GM12873 (cell line): ENCODE results near the gene PDZD11.

Experiments used
- TF ChIP-seq, protein P1 (sequence below): IDR thresholded peaks from 2 replicates; pipeline ENCODE4 v1.5.1; 2012; ENCODE audit warnings: low read depth, mild to moderate bottlenecking, moderate library complexity, low read length, control low read depth; ENCODE audit not compliant: insufficient read depth; ENCODE audit errors: missing control alignments

Gene PDZD11

DNA sequence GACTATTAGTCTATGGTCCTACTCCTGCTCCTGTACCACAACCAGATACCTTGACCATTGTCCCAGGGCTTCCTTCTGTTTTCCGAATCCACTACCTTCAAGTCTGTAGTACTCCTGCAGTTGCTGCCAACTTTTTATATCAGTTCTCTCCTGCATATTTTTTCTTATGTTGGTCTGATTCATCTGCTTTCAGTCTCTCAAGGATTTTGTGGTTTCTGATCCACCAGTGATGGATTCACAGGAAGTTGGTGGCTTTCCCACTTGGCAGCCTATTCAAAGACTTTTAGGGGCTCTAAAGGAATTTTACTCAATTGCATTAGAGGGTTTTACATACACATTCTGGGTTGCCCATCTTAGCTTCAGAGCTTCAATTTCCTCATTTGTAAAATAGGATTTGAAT, 23.8 kb upstream of the PDZD11 start:
- TF ChIP-seq, protein P1, sequence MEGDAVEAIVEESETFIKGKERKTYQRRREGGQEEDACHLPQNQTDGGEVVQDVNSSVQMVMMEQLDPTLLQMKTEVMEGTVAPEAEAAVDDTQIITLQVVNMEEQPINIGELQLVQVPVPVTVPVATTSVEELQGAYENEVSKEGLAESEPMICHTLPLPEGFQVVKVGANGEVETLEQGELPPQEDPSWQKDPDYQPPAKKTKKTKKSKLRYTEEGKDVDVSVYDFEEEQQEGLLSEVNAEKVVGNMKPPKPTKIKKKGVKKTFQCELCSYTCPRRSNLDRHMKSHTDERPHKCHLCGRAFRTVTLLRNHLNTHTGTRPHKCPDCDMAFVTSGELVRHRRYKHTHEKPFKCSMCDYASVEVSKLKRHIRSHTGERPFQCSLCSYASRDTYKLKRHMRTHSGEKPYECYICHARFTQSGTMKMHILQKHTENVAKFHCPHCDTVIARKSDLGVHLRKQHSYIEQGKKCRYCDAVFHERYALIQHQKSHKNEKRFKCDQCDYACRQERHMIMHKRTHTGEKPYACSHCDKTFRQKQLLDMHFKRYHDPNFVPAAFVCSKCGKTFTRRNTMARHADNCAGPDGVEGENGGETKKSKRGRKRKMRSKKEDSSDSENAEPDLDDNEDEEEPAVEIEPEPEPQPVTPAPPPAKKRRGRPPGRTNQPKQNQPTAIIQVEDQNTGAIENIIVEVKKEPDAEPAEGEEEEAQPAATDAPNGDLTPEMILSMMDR = no peak

GRCh38 chrX:70301716-70302115, 12.0 kb upstream of the PDZD11 start:
- TF ChIP-seq, protein P1 = no peak

DNA sequence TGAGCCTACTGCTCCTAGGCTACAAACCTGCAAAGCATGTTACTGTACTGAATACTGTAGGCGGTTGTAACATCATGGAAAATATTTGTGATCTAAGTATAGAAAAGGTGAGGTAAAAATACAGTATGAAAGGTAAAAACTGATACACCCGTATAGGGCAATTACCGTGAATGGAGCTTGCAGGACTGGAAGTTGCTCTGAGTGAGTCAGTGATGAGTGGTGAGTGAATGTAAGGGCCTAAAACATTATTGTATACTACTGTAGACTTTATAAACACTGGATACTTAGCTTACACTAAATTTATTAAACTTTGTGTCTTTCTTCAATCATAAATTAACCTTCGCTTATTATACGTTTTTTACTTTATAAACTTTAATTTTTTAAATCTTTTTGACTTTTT, 3.9 kb upstream of the PDZD11 start:
- TF ChIP-seq, protein P1 = no peak

GRCh38 chrX:70292788-70293187, 3.1 kb upstream of the PDZD11 start:
- TF ChIP-seq, protein P1 = no peak

GRCh38 chrX:70289168-70289792, 447 bp downstream of the PDZD11 start:
- TF ChIP-seq, protein P1 = no peak

DNA sequence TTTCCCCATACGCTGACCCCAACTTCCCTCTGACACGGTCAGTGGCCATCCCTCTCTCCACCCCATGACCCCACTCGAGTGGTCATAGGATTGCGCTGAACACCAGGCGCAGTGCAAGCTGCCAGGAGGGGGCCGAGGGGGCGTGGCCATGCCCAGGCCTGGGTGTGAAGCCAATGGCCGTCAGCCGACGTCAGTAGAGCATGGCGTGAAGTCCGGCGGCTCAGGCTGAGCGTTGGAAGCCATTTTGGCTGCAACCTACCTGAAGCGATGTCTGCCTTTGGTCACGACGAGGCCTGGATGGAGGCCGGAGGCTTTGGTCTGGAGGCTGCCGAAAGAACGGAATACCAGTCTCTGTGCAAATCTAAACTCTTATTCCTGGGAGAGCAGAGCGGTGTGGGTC, 7.8 kb downstream of the PDZD11 start, which contains the start of gene RAB41:
Gene RAB41, plus strand, starts transcription at position 222 of the 400 bp plus-strand sequence. Its CDS starts 46 bp downstream, at position 268.
- TF ChIP-seq, protein P1 = no peak

DNA sequence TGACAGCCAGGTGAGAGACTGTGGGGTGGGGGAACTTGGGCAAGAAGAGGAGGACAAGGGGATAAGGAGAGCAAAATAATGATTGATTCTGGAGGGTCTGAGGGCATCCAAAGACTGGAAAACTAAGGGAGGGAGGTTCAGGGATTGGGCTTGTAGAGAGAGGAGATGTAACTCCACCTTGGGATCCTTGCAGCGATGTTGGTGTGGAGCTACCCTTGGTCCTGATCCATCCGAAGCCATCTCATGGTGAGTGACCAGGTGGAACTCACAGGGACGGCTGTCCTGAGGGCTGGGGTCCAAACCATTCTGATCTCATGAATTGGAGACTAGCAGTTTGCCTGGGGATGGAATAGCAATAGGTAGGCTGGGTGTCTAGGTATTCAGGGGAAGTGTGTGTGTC, 9.2 kb downstream of the PDZD11 start:
- TF ChIP-seq, protein P1 = no peak
